Left renal pelvis (tissue), 4 donors: ENCODE results near the gene OR5AS1. TPM values are rescaled to one million over a fixed set of nuclear protein-coding genes. Genes with fewer than 3 reads are reported as not detected.
"Not testable (repeated sequence)": the region's sequence is repeated elsewhere in the genome, so short reads cannot be mapped to it uniquely, and the experiment has no call there.

ENCODE experiments used
- DNase-seq, 4 donors: peaks; one replicate each; pipeline ENCODE4 v3.0.0-alpha.2; 2013; ENCODE audit warnings: low read depth in 4 of 4, low spot score in 3 of 4
- polyA plus RNA-seq, 4 donors: library from polyadenylated mRNA; unstranded; fragments of 120-200 nt; gene quantifications; one replicate each; pipeline ENCODE4 v1.2.1, GENCODE V29; 2013; ENCODE audit not compliant: insufficient read length in 4 of 4

Gene OR5AS1
- polyA plus RNA-seq = under 1 TPM; 0.01 to 0.03 (median 0.03) TPM

DNA sequence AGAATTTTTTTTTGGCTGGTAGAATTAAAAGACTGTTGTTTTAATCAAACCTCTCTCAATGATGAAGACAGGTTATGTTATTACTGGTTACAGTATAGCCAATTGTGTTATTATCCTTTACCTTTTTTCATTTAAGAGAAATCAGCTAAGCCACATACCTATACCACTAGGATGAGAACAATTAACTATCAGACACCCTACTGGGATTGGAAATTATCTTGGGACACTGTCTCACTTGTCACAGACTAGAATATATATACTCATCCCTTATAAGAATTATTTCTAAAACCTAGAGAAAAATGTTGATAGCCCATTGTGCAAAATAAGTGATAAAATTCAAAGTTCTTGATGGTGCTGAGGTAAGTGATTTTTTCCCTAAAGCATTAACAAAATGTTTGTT lies at the start of gene OR5AS1:
TSS of gene OR5AS1 (plus strand) at position 301 of the 400 bp plus-strand sequence. CDS start 2,765 bp downstream, outside the sequence.
- no peak for DNase-seq

DNA sequence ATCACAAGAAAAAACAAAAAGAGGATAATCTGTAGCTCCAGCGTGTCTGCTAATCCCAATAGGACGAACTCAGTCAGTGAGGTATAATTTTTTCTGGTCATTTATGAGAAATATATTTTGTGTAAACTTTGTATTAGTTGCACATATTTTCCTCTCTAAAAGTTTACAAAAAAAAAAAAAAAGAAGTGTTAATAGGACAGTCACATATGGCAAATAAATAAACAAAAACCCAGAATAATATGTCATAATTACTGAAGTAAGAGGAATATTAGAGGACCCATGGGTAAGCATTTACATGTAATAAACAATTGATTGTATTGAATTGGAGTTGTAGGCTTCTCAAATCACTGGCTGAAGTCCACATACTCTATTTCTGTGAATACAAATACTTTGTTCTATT lies 32.9 kb upstream of the OR5AS1 start, which contains the start of gene OR5F1:
TSS of gene OR5F1 (minus strand) at position 101 of the 400 bp plus-strand sequence. CDS start at position 101, 0 bp downstream.
- DNase-seq = no peak

GRCh38 chr11:56010716-56011115 lies 16.7 kb upstream of the OR5AS1 start:
- DNase-seq = no peak

DNA sequence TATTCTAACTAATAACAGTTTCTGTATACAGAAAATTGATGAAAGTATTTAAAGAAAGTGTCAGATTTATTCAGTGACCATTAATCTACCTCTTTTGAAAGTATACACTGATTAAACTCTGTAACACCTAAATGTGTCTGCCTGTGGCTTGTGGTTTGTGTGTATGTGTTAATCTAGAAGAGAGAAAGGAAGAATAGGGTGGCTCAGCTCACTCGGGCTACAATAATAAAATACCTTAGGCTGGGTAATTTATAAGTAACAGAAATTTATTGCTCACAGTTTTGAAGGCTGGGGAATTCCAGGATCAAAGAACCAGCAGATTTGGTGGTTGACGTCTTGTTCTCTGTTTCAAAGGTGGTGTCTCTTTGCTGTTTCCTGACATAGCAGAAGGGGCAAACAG lies 13.6 kb upstream of the OR5AS1 start:
- no peak for DNase-seq

GRCh38 chr11:56045538-56045937 lies 18.1 kb downstream of the OR5AS1 start:
- no peak for DNase-seq

- DNase-seq = no peak
These were observed 21.0 kb downstream of the OR5AS1 start for GRCh38 chr11:56048480-56048879.

DNA sequence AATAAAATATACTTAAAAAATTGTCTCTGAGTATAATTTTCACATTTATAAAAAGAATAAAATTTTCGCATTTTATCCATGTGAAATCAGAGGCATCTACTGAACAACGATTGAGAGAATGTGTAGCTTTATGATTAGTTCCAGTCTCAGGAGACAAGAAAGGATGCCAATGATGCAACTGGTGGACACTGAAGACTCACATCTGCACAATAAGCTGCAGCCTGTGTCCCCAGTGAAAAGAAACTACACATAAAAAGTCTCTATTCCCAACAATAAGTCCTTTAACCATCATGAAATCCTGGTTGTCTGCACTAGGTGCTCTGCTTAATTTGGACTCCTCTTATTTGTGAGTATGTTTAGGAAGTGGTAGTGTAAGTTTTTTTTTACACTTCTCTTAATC lies 22.0 kb downstream of the OR5AS1 start:
- no peak for DNase-seq

DNA sequence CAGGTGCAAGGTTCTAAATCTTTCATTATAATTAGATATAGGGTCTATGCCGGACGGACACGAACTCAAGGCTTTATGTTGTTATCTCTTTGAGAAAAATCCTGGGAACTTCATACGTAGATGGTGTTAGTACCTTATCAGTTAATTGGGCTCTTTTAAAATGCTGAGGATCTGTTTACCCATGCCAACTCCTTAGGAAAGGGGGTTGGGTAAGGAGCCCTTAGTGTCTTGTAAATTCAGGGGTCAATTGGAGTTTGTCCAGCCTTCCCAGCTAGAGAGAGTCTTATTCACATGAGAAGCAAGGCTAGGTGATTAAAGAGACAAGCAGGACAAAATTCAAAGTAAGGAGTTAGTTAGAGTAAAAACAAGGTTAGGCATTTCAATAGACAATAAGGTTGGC lies 28.9 kb downstream of the OR5AS1 start:
- not testable (repeated sequence) for DNase-seq

- not testable (repeated sequence) for DNase-seq
These were observed 30.3 kb downstream of the OR5AS1 start for GRCh38 chr11:56057661-56058237.

DNA sequence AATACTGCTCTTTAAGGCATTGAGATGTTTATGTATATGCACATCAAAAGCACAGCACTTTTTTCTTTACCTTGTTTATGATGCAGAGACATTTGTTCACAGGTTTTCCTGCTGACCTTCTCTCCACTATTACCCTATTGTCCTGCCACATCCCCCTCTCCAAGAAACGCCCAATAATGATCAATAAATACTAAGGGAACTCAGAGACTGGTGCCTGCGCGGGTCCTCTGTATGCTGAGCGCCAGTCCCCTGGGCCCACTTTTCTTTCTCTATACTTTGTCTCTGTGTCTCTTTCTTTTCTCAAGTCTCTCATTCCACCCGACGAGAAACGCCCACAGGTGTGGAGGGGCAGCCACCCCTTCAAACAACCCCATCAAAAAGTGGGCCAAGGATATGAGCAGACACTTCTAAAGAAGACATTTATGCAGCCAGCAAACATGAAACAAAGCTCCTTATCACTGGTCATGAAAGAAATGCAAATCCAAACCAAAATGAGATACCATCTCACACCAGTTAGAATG lies 30.9 kb downstream of the OR5AS1 start:
- DNase-seq = not testable (repeated sequence)

GRCh38 chr11:56066980-56067379 lies 39.5 kb downstream of the OR5AS1 start:
- DNase-seq = no peak

Other genes starting within 250 kb of the OR5AS1 start
- not detected for gene OR5D14, start 232.1 kb upstream of the OR5AS1 start, polyA plus RNA-seq
- gene OR5L1, start 216.3 kb upstream of the OR5AS1 start, polyA plus RNA-seq = not detected
- gene OR5D18, start 208.0 kb upstream of the OR5AS1 start, polyA plus RNA-seq = not detected
- gene OR5L2, start 200.4 kb upstream of the OR5AS1 start, polyA plus RNA-seq = not detected
- gene OR5D16, start 188.9 kb upstream of the OR5AS1 start, polyA plus RNA-seq = not detected
- gene TRIM51, start 144.4 kb upstream of the OR5AS1 start, polyA plus RNA-seq = not detected
- gene OR5W2, start 113.1 kb upstream of the OR5AS1 start, polyA plus RNA-seq = not detected
- gene OR5I1, start 91.3 kb upstream of the OR5AS1 start, polyA plus RNA-seq = not detected
- not detected for gene OR10AG1, start 57.7 kb upstream of the OR5AS1 start, polyA plus RNA-seq
- gene OR5F1, start 33.0 kb upstream of the OR5AS1 start, polyA plus RNA-seq = not detected
- gene OR8I2, start 65.7 kb downstream of the OR5AS1 start, polyA plus RNA-seq = not detected
- under 1 TPM in 2 of 4 donors, not detected in 2; 0.04 to 0.09 TPM for gene OR8H2, start 76.0 kb downstream of the OR5AS1 start, polyA plus RNA-seq
- not detected for gene OR8H3, start 94.7 kb downstream of the OR5AS1 start, polyA plus RNA-seq
- not detected for gene OR8J3, start 112.5 kb downstream of the OR5AS1 start, polyA plus RNA-seq
- gene OR8K5, start 132.7 kb downstream of the OR5AS1 start, polyA plus RNA-seq = not detected
- not detected for gene OR5J2, start 149.0 kb downstream of the OR5AS1 start, polyA plus RNA-seq
- gene OR5T2, start 206.6 kb downstream of the OR5AS1 start, polyA plus RNA-seq = not detected
- gene OR5T3, start 224.6 kb downstream of the OR5AS1 start, polyA plus RNA-seq = not detected
- gene OR5T1, start 246.5 kb downstream of the OR5AS1 start, polyA plus RNA-seq = not detected